ENCODE data around the gene GCHFR. TPM values are rescaled to one million over a fixed set of nuclear protein-coding genes. Genes with fewer than 3 reads are reported as not detected.
A peak's percentile ranks its signal among the peaks of the same experiment; 100 is the strongest.

GCHFR gene
- total RNA-seq, 1 donor from 2014 or later: 13.2 TPM

DNA sequence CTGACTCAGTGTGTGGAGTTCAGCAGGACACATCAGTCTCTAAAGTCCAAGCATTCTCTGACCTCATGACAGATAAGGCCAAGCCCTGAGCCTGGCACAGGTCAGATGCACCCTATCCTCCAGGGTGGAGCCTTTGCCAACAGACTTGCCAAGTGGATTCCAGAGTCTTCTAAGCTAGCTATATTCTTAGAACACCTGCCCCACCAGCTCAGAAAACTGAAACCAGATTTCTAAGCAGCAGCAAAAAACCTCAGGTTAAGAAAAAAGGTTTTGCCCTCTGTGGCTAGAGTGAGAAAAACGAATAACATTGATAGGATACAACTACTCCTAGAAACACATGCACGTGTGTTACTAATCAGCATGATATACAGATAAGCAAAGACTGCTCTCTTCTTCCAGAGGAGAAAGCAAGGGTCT, 20.4 kb upstream of the GCHFR start:
- Histone ChIP-seq H3K27me3 (ENCODE audit: control insufficient read depth, insufficient read depth, low read length) (no peaks in the 10 kb centered on the region), H3K36me3 (ENCODE audit: control insufficient read depth, insufficient read depth, low read length) (no peaks in the 10 kb centered on the region)

GRCh38 chr15:40743921-40744814, 19.7 kb upstream of the GCHFR start:
- no peak overlapping the region for H3K4me3 ChIP-seq (ENCODE audit: low read depth, low read length)
- DNase-seq (ENCODE audit: low read depth): no peak
- peak; percentile 17 for TF ChIP-seq CTCF (IDR thresholded peaks at IDR 0.05; ENCODE audit: insufficient read depth, low read length, poor library complexity, severe bottlenecking)
- no peaks in the 10 kb centered on the region for H3K36me3 ChIP-seq (ENCODE audit: control insufficient read depth, insufficient read depth, low read length)
- no peaks in the 10 kb centered on the region for H3K27me3 ChIP-seq (ENCODE audit: control insufficient read depth, insufficient read depth, low read length)

More for the DNA sequence above, 20.4 kb upstream of the GCHFR start:
- TF ChIP-seq CTCF (IDR thresholded peaks at IDR 0.05; ENCODE audit: insufficient read depth, low read length, poor library complexity, severe bottlenecking): no peak
- H3K4me3 ChIP-seq (ENCODE audit: low read depth, low read length): no peak overlapping the region
- no peak for DNase-seq (ENCODE audit: low read depth)

DNA sequence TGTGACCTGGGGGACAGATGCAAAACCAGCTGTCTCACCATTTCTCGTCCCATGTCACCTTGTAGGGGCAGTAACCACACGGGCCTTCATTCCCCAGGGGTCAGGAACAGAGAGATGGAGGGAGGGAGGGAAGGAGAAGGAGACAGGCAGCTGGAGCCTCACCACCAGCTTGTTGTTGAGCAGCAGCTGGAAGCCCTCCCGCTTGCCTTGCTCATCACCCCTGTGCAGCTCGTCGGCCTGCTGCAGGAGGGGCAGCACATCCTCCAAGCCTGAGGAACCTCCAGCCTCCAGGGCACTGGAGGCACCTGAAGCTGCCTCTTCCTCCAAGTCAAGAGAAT, 19.1 kb upstream of the GCHFR start:
- no peaks in the 10 kb centered on the region for H3K36me3 ChIP-seq (ENCODE audit: control insufficient read depth, insufficient read depth, low read length)
- no peak for DNase-seq (ENCODE audit: low read depth)
- no peak overlapping the region for H3K4me3 ChIP-seq (ENCODE audit: low read depth, low read length)
- TF ChIP-seq CTCF (IDR thresholded peaks at IDR 0.05; ENCODE audit: insufficient read depth, low read length, poor library complexity, severe bottlenecking): no peak
- no peaks in the 10 kb centered on the region for H3K27me3 ChIP-seq (ENCODE audit: control insufficient read depth, insufficient read depth, low read length)

- Histone ChIP-seq H3K4me3 (ENCODE audit: low read depth, low read length) (no peak overlapping the region), H3K36me3 (ENCODE audit: control insufficient read depth, insufficient read depth, low read length) (no peaks in the 10 kb centered on the region), H3K27me3 (ENCODE audit: control insufficient read depth, insufficient read depth, low read length) (no peaks in the 10 kb centered on the region)
- TF ChIP-seq CTCF (IDR thresholded peaks at IDR 0.05; ENCODE audit: insufficient read depth, low read length, poor library complexity, severe bottlenecking): no peak
- DNase-seq (ENCODE audit: low read depth): no peak
These were observed 16.9 kb upstream of the GCHFR start for GRCh38 chr15:40746916-40747418.

DNA sequence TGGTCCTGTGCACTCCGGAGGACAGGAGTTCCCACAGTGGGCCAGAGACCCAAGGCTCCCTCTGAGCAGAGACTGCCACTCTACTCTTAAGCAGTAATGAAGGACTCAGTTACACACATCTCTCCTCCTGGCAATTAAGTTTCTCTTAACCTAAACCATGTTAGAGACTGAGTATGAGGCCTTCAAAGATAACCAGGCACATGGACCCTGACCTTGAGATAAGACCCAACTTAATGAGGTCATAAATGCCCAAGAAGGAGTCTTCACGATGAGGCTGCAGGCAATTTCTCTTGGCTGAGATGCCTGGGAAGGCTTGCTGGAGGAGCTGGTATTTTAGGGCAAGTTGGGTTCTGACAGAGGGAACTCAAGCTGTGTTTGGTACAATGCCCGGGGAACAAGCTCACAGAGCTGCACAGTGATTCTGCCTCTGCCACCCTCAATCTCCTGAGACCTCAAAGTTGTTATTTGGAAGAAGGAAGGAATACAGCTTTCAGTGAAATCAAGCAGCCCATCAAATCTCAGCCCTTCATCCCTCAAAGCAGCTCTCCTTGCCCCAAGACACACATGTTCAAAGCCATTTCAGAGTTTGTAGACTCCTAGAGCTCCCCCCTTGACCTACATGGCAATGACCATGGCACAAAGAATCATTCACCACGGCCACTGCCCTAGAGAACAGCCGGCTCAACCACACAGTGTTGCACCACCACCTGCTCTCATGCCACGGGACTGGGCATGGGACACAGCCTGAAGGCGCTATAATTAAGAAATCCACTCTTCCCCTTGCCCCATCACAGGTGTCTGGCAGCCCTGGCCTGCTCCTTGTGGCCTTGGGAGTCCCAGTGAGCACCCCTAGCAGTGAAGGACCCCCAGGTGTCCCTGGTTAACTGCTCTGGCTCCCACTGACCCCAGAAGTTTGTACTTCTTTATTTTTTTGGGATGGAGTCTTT, 15.9 kb upstream of the GCHFR start:
- Histone ChIP-seq H3K36me3 (ENCODE audit: control insufficient read depth, insufficient read depth, low read length) (no peaks in the 10 kb centered on the region), H3K4me3 (ENCODE audit: low read depth, low read length) (no peak overlapping the region), H3K27me3 (ENCODE audit: control insufficient read depth, insufficient read depth, low read length) (no peaks in the 10 kb centered on the region)
- DNase-seq (ENCODE audit: low read depth): no peak
- TF ChIP-seq CTCF (IDR thresholded peaks at IDR 0.05; ENCODE audit: insufficient read depth, low read length, poor library complexity, severe bottlenecking): no peak
